Left lung (tissue), 10 donors: Measurements from ENCODE around the gene CFC1. TPM values are rescaled to one million over a fixed set of nuclear protein-coding genes. Genes with fewer than 3 reads are reported as not detected.
A peak's percentile ranks its signal among the peaks of the same experiment; 100 is the strongest.
"Not testable (repeated sequence)": the region's sequence is repeated elsewhere in the genome, so short reads cannot be mapped to it uniquely, and the experiment has no call there.

ENCODE experiments used
- ATAC-seq: fragments of 200-7000 bp; cut with Tn5 transposase; one replicate; pipeline ENCODE4 v1.9.1; 2020; ENCODE audit warnings: moderate library complexity
- DNase-seq, 4 donors: peaks; one replicate each; pipeline ENCODE4 v3.0.0-alpha.2; 2013 to 2020
- H3K27ac ChIP-seq, 2 donors: fragments of 200-600 bp; sonication (generic) in 1 of 2; one replicate each; pipeline versions ENCODE4 v1.5.0 to v1.8.0; 2020 to 2021
- H3K27me3 ChIP-seq, 2 donors: fragments of 200-600 bp; sonication (generic) in 1 of 2; one replicate each; pipeline versions ENCODE4 v1.5.0 to v1.8.0; 2020 to 2021
- H3K36me3 ChIP-seq, 2 donors: fragments of 200-600 bp; sonication (generic) in 1 of 2; one replicate each; pipeline versions ENCODE4 v1.5.0 to v1.8.0; 2020 to 2021
- H3K4me1 ChIP-seq, 2 donors: fragments of 200-600 bp; one replicate each; pipeline ENCODE4 v1.8.0; 2021
- H3K4me3 ChIP-seq, 2 donors: fragments of 200-600 bp; sonication (generic) in 1 of 2; one replicate each; pipeline versions ENCODE4 v1.5.0 to v1.8.0; 2020 to 2021; ENCODE audit warnings: mild to moderate bottlenecking in 1 of 2
- H3K9me3 ChIP-seq, 2 donors: fragments of 200-600 bp; sonication (generic) in 1 of 2; one replicate each; pipeline versions ENCODE4 v1.5.0 to v1.8.0; 2020 to 2021
- intact Hi-C, 2 donors: fragments of 100-400 bp; cut with DNase I; formaldehyde crosslinking; loops; one replicate each; pipeline versions ENCODE4 v1.11.2 to v1.14.2; 2022
- polyA plus RNA-seq, 6 donors: library from polyadenylated mRNA; unstranded; fragments of 120-200 nt; gene quantifications; one replicate each; pipeline ENCODE4 v1.2.1, GENCODE V29; 2013; ENCODE audit not compliant: insufficient read length in 6 of 6
- total RNA-seq, 2 donors: library from RNA; stranded (reverse); fragmentation: NEBNext Ultra II Directional; extraction: Animal tissue kit (Norgen Biotek cat#: 25700); gene quantifications; one replicate each; pipeline ENCODE4 v1.2.1, GENCODE V29; 2021
- donor health status: DM: no; HTN: yes; CAD: no.
- donor health status: DM: no; HTN: no; CAD: no.

Gene CFC1
- total and polyA plus RNA-seq, 8 donors: 4.8 to 10.2 (median 8.0) TPM; not detected in 2

GRCh38 chr2:130598463-130598862 is 912 bp downstream of the CFC1 start:
- ATAC-seq, intact Hi-C loops: not testable (repeated sequence)

GRCh38 chr2:130597994-130598393 is 1.4 kb downstream of the CFC1 start:
- H3K27ac ChIP-seq, ATAC-seq, H3K4me1 ChIP-seq, intact Hi-C loops, DNase-seq, H3K9me3 ChIP-seq, H3K36me3 ChIP-seq, H3K4me3 ChIP-seq: not testable (repeated sequence)
- peaks cover 0 to 20% of the 10 kb centered on the region in 2 donors for H3K27me3 ChIP-seq

More at GRCh38 chr2:130598463-130598862, 912 bp downstream of the CFC1 start:
- not testable (repeated sequence) for H3K27ac ChIP-seq, H3K9me3 ChIP-seq, H3K36me3 ChIP-seq, H3K4me1 ChIP-seq, H3K4me3 ChIP-seq
- peak in 2 of 4 donors; percentile 16 to 61 for DNase-seq
- peaks cover 0 to 15% of the 10 kb centered on the region in 2 donors for H3K27me3 ChIP-seq

GRCh38 chr2:130596757-130597156 is 2.6 kb downstream of the CFC1 start:
- H3K4me3 ChIP-seq, H3K27ac ChIP-seq, ATAC-seq, H3K4me1 ChIP-seq, intact Hi-C loops, H3K36me3 ChIP-seq, H3K9me3 ChIP-seq: not testable (repeated sequence)
- peak in 2 of 4 donors; percentile 13 to 45 for DNase-seq
- peaks cover 0 to 18% of the 10 kb centered on the region in 2 donors for H3K27me3 ChIP-seq

DNA sequence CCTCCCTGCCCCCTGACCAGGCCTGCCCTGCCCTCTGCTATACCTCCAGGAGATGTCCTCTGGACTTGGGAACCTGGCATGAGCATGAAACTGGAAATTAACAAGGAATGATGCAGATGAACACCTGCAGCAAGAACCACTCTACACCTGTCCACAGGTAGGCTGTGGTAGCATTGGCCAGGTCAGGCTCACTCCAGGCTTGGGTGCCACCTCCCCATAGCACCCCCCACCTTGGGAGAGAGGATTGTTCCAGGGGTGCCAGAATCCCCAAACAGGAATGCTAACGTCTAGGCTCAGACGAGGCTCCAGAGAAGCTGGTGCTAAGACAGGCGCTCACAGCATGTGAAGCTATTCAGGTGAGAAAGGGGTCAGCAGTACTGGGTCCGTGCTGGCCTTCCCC is 5.4 kb downstream of the CFC1 start:
- intact Hi-C loops, H3K27ac ChIP-seq, H3K36me3 ChIP-seq, H3K4me3 ChIP-seq, H3K9me3 ChIP-seq, H3K4me1 ChIP-seq, ATAC-seq: not testable (repeated sequence)
- peak in 1 of 4 donors; percentile 7 for DNase-seq
- peaks cover 0 to 18% of the 10 kb centered on the region in 2 donors for H3K27me3 ChIP-seq

GRCh38 chr2:130592791-130593414 is 6.5 kb downstream of the CFC1 start:
- intact Hi-C loops, H3K36me3 ChIP-seq, ATAC-seq, H3K4me3 ChIP-seq, H3K4me1 ChIP-seq, H3K9me3 ChIP-seq, H3K27ac ChIP-seq: not testable (repeated sequence)
- DNase-seq: peak in 1 of 4 donors; percentile 2
- H3K27me3 ChIP-seq: peaks cover 0 to 13% of the 10 kb centered on the region in 2 donors

GRCh38 chr2:130590842-130591359 is 8.5 kb downstream of the CFC1 start:
- H3K36me3 ChIP-seq, H3K9me3 ChIP-seq, intact Hi-C loops, H3K4me1 ChIP-seq, H3K4me3 ChIP-seq, H3K27ac ChIP-seq: not testable (repeated sequence)
- DNase-seq: peak in 1 of 4 donors; percentile 4
- H3K27me3 ChIP-seq: peaks cover 0 to 13% of the 10 kb centered on the region in 2 donors
- ATAC-seq: peak; percentile 22

DNA sequence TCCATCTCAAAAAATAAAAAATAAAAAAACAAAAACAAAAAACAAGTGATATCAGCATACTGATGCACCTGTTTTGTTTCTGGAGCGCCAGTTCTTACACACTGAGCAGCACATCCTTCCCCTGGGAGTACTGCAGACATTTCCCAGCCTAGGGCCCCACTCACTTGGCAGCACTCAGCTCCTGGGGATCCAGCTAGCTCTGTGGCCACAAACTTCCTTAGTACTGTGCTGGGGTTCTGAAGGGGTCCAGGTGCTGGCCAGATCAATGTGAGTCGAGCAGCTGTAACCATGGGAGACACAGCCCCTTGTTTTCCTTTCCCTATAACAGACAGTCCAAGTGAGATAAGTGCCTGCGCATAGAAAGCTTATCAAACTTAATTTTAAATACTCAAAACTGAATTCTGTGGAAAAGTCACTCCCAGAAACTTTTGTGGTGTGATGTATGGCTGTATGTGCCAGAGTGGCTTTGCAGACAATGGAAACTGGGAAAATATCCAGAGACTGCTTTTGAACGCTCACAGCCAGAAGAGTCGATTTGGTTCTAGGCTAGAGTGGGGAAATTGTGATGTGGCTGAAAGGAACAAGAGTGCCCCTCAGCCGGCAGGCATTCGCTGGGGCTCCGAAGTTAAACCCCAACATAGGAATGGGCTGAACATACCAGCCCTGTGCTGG is 9.1 kb downstream of the CFC1 start:
- H3K36me3 ChIP-seq, ATAC-seq, H3K4me3 ChIP-seq, DNase-seq, H3K9me3 ChIP-seq, H3K4me1 ChIP-seq, H3K27ac ChIP-seq, intact Hi-C loops: not testable (repeated sequence)
- H3K27me3 ChIP-seq: peaks cover 0 to 13% of the 10 kb centered on the region in 2 donors

- H3K27me3 ChIP-seq, H3K27ac ChIP-seq, H3K9me3 ChIP-seq, ATAC-seq, H3K36me3 ChIP-seq, DNase-seq, intact Hi-C loops, H3K4me1 ChIP-seq, H3K4me3 ChIP-seq: not testable (repeated sequence)
Observed at GRCh38 chr2:130588688-130589458, 10.5 kb downstream of the CFC1 start.

DNA sequence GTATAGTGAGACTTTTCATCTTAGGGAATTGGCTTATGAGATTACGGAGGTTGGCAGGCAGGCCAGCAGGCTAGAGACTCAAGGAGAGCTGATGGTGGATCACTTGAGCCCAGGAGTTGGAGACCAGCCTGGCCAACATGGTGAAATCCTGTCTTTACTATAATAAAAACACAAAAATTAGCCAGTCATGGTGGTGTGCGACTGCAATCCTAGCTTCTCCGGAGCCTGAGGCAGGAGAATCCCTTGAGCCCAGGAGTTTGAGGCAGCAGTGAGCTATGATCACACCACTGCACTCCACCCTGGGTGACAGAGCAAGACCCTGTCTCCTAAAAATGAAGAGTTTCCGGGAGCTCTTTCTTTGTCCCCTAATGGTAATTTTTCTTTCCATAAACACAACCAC is 14.6 kb downstream of the CFC1 start:
- DNase-seq, H3K36me3 ChIP-seq, H3K4me3 ChIP-seq, H3K4me1 ChIP-seq, intact Hi-C loops, H3K9me3 ChIP-seq, ATAC-seq, H3K27me3 ChIP-seq, H3K27ac ChIP-seq: not testable (repeated sequence)

DNA sequence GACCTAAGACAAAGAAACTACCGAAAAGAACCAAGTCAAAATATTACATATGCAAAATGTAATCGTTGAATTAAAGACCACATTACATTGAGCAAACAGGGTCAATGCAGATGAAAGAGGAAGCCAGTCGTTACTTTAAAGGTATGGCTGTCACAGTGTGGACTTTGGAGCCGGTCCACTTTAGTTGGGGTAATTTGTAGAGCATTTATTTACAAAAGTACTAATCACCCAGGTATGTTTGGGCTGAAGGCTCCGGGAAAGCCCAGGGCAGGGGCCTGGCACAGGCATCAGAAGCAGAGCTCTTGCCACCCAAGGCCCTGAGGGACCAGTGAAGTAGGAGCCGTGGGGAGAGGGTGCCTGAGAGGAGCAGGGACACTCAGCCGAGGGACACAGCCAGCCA is 15.8 kb downstream of the CFC1 start:
- H3K36me3 ChIP-seq, H3K27me3 ChIP-seq, intact Hi-C loops, H3K4me1 ChIP-seq, DNase-seq, H3K9me3 ChIP-seq, H3K4me3 ChIP-seq, ATAC-seq, H3K27ac ChIP-seq: not testable (repeated sequence)

DNA sequence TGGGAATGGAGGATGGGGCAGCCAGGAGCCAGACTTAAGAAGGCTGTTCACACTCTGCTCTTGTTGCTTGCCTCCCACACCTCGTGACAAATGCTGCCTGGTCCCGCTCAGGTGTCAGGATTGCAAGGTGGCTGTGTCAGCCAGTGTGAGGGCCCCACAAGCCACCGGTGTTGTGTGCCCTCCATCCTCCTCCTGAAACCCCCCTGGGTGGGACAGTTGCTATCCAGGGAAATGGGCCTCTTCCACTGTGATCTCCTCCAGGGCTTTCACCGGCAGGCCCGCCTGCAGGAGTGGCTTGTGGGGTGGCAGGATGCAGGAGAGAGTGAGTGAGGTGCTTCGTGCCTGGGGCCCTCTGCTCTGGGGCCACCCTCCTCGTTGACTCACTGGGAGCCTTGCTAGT is 16.4 kb downstream of the CFC1 start:
- intact Hi-C loops, H3K4me3 ChIP-seq, H3K27me3 ChIP-seq, H3K9me3 ChIP-seq, DNase-seq, H3K36me3 ChIP-seq, H3K4me1 ChIP-seq, ATAC-seq, H3K27ac ChIP-seq: not testable (repeated sequence)

GRCh38 chr2:130581491-130581890 is 17.9 kb downstream of the CFC1 start:
- H3K4me1 ChIP-seq, ATAC-seq, H3K9me3 ChIP-seq, H3K27ac ChIP-seq, intact Hi-C loops, H3K36me3 ChIP-seq, H3K4me3 ChIP-seq, H3K27me3 ChIP-seq, DNase-seq: not testable (repeated sequence)

- peak in 1 of 4 donors; percentile 47 for DNase-seq
- ATAC-seq, H3K36me3 ChIP-seq, H3K9me3 ChIP-seq, intact Hi-C loops, H3K4me1 ChIP-seq, H3K27ac ChIP-seq, H3K4me3 ChIP-seq, H3K27me3 ChIP-seq: not testable (repeated sequence)
Observed at GRCh38 chr2:130579121-130579520, 20.3 kb downstream of the CFC1 start.
